Brain microvascular endothelial cell (primary cell): Measurements from ENCODE around the gene IRF9.
"Not testable (repeated sequence)": the region's sequence is repeated elsewhere in the genome, so short reads cannot be mapped to it uniquely, and the experiment has no call there.

ENCODE experiments used
- DNase-seq: peaks from one replicate; pipeline ENCODE4 v3.0.0-alpha.2; 2020
- H3K27ac ChIP-seq: fragments of 250-450 bp; sonication (Bioruptor Pico); 2 replicates; pipeline ENCODE4 v1.5.1; 2020; ENCODE audit warnings: mild to moderate bottlenecking, moderate library complexity
- H3K27me3 ChIP-seq: fragments of 250-450 bp; sonication (Bioruptor Pico); replicated peaks from 2 replicates; pipeline ENCODE4 v1.5.1; 2020; ENCODE audit warnings: mild to moderate bottlenecking
- H3K36me3 ChIP-seq: fragments of 250-450 bp; sonication (Bioruptor Pico); replicated peaks from 2 replicates; pipeline ENCODE4 v1.5.1; 2020; ENCODE audit warnings: mild to moderate bottlenecking
- H3K4me3 ChIP-seq: 2 replicates; pipeline ENCODE4 v1.5.1; 2011; ENCODE audit warnings: low read depth, mild to moderate bottlenecking, control low read depth, low read length, moderate library complexity
- in situ Hi-C: cut with HindIII; loops from 2 replicates; pipeline ENCODE4 v1.10.0; 2017; ENCODE audit warnings: low sequenced_read_pairs, low pct_ligation_motif_present
- TF ChIP-seq, protein P1 (sequence below): IDR thresholded peaks from 2 replicates; pipeline ENCODE4 v1.5.1; 2011; ENCODE audit warnings: low read depth, mild to moderate bottlenecking, moderate library complexity, low read length, control low read depth, inconsistent platforms; ENCODE audit errors: missing control alignments

Gene IRF9

DNA sequence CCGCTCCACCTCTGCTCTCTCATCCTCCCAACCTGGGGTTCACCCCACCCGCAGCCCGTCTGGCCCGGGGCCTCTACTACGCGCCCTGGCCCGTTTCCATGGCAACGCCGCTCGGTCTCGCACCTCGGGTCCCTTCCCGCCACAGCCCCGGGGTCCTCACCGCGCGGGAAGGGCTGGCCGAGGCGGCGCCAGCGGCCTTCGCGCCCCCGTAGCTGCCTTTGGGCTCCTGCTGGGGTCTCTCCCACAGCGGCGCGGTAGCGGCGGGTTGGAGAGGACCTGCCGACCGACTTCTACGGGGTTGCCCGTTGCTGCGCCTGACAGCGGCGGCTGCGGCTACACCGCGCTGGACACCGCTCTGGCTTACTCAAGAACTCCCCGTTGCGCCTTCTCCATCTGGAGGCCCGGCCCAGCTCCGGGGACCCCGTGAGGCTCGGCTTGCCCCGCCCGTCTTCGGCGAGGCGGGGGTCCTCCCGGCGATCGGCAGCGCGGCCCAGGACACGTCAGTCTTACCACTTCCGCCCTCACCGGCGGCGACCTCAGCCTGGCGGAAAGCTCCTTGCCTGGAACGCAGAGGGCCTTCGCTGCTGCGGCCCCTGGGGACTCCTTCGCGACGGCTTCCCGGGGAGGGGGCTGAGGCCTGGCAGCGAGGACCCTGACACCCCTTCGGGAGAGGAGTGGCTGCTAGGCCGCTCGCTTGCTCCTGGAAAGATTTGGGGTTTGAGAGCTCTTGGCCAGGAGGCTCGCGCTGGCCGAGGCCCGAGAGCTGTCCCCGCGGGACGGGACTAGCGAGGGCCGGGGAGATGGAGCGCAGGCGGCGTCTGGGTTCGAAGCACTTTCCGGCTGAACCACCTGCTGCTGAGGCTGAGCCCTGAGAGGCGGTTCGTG is 34.4 kb downstream of the IRF9 start, which contains the start of gene TM9SF1:
Gene TM9SF1, minus strand, starts transcription at position 256 of the 885 bp plus-strand sequence. CDS start 422 bp downstream, outside the sequence.
- peaks cover 21% of the 10 kb centered on the region for H3K36me3 ChIP-seq
- H3K27ac ChIP-seq = peak within 1 kb of the TSS; percentile 100
- TF ChIP-seq, protein P1, sequence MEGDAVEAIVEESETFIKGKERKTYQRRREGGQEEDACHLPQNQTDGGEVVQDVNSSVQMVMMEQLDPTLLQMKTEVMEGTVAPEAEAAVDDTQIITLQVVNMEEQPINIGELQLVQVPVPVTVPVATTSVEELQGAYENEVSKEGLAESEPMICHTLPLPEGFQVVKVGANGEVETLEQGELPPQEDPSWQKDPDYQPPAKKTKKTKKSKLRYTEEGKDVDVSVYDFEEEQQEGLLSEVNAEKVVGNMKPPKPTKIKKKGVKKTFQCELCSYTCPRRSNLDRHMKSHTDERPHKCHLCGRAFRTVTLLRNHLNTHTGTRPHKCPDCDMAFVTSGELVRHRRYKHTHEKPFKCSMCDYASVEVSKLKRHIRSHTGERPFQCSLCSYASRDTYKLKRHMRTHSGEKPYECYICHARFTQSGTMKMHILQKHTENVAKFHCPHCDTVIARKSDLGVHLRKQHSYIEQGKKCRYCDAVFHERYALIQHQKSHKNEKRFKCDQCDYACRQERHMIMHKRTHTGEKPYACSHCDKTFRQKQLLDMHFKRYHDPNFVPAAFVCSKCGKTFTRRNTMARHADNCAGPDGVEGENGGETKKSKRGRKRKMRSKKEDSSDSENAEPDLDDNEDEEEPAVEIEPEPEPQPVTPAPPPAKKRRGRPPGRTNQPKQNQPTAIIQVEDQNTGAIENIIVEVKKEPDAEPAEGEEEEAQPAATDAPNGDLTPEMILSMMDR = no peak
- H3K4me3 ChIP-seq = peak within 1 kb of the TSS; percentile 80
- peak; percentile 71 for DNase-seq
- no peaks in the 10 kb centered on the region for H3K27me3 ChIP-seq
- in situ Hi-C loops = no loop called here

DNA sequence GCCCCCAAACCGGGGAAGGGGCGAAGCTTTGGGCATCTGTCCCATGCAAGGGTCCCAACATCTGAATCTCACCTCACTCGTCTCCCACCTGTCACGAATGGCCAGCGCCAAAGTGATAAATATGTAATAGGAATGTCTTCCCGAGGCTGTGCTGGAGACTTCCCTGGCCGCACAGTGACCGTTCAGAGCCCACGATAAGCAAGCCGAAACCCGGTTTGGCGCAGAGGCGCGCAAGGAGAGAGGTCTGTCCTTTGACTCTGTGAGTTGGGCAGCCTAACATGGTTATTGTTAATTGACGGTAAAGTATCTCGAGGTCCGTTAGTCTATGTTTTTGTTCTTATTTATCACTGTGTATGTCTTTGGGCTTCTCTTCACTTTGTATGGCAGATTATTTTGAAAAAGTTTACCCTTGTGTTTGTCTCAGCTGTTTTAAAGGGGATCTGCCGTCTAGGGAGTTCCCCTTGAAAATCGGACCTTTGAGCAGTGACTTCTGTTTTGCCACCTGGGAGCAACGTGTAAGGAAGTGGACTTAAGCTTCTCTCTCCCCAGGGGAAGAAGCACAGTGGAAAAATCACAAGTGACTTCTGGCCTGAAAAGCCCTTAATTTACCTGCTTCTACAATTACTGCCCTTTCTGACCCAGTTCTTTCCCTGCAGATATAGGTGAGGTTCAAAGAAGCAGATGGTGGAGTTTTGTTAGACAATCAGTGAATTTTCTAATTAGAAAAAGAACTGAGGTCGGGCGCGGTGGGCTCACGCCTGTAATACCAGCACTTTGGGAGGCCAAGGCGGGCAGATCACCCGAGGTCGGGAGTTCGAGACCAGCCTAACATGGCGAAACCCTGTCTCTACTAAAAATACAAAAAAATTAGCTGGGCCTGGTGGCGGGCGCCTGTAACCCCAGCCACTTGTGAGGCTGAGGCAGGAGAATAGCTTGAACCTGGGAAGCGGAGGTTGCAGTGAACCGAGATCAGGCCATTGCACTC is 35.3 kb downstream of the IRF9 start:
- Histone ChIP-seq H3K36me3 (peaks cover 18% of the 10 kb centered on the region), H3K27me3 (no peaks in the 10 kb centered on the region), H3K4me3 (peak overlapping the region; percentile 80), H3K27ac (peak overlapping the region; percentile 100)
- DNase-seq = no peak
- TF ChIP-seq, protein P1 = no peak
- in situ Hi-C loops = no loop called here

DNA sequence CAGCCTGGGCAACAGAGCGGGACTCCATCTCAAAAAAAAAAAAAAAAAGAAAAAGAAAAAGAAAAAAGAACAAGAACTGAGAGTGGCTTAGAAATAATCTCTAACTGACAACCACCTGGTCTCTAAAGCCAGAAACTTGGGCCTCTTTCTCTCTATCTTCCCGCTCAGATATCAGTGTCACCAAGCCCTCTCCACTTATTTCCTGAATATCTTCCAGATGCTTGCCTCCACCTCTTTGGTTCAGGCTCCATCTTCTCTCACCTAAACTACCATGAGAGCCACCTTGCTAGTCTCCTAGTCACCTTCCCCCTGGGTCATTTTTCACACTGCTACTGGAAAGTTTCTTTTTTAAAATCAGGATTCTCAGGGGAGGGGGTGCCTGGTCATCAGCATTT is 36.0 kb downstream of the IRF9 start:
- Histone ChIP-seq H3K27me3 (no peaks in the 10 kb centered on the region), H3K4me3 (no peak overlapping the region), H3K36me3 (peaks cover 15% of the 10 kb centered on the region), H3K27ac (no peak overlapping the region)
- no peak for DNase-seq
- in situ Hi-C loops = no loop called here
- TF ChIP-seq, protein P1 = no peak

DNA sequence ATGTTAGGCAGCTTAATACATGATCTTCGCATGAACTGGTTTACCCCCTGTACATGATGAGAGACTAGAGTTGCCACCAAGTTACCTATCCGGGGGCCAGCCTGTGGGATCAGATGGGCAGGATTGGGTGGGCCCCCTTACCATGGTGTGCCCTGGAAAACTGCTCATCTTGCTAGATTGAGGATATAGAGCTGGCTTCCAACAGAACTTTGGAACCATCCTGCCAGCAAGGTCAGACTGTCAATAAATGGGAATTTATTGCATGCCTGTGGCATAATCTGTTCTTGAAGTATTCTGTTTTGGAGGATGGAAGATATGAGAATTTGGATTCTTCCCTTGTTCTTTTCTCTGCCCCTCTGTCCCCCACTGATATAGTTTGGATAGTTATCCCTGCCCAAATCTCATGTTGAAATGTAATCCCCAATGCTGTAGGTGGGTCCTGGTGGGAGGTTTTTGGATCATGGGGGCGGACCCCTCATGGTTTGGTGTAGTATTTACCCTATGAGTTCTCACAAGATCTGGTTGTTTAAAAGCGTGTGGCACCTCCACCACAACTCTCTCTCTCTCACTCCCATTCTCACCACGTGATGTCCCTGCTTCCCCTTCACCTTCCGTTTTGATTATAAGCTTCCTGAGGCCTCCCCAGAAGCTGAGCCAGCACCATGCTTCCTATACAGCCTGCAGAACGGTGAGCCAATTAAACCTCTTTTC is 37.9 kb downstream of the IRF9 start:
- no peak overlapping the region for H3K4me3 ChIP-seq
- no peaks in the 10 kb centered on the region for H3K27me3 ChIP-seq
- TF ChIP-seq, protein P1 = no peak
- H3K27ac ChIP-seq = no peak overlapping the region
- H3K36me3 ChIP-seq = peaks cover 5% of the 10 kb centered on the region
- in situ Hi-C loops = no loop called here
- no peak for DNase-seq

DNA sequence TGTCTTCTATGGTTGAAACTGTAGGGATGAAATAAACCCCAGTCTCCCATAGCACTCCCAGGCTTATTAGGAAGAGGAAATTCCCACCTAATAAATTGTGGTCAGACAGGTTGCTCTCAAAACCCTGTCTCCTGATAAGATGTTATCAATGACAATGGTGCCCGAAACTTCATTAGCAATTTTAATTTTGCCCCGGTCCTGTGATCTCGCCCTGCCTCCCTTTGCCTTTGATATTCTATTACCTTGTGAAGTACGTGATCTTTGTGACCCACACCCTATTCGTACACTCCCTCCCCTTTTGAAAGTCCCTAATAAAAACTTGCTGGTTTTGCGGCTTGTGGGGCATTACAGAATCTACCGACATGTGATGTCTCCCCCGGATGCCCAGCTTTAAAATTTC is 41.5 kb downstream of the IRF9 start:
- DNase-seq, H3K4me3 ChIP-seq, H3K27me3 ChIP-seq, in situ Hi-C loops, H3K27ac ChIP-seq: not testable (repeated sequence)
- peaks cover 10% of the 10 kb centered on the region for H3K36me3 ChIP-seq

DNA sequence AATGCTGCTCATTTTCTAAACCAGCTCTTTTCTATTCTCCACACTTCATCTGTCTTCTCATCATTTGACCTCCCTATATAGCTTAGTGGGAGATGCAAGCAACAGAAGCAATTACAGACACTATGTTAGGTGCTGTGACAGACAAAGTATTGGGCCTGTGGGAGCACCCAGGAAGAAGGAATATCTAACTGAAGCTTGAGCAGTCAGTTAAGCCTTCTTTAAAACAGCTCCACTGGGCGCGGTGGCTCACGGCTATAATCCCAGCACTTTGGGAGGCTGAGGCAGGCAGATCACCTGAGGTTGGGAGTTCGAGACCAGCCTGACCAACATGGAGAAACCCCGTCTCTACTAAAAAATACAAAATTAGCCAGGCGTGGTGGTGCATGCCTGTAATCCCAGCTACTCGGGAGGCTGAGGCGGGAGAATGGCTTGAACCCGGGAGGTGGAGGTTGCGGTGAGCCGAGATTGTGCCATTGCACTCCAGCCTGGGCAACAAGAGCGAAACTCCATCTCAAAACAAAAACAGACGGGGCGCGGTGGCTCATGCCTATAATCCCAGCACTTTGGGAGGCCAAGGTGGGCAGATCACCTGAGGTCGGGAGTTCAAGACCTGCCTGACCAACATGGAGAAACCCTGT is 42.3 kb downstream of the IRF9 start:
- H3K27me3 ChIP-seq, H3K27ac ChIP-seq, in situ Hi-C loops, DNase-seq, H3K4me3 ChIP-seq: not testable (repeated sequence)
- H3K36me3 ChIP-seq = peaks cover 13% of the 10 kb centered on the region
